ENCODE measurements around the gene ST6GALNAC3.

ST6GALNAC3 gene

DNA sequence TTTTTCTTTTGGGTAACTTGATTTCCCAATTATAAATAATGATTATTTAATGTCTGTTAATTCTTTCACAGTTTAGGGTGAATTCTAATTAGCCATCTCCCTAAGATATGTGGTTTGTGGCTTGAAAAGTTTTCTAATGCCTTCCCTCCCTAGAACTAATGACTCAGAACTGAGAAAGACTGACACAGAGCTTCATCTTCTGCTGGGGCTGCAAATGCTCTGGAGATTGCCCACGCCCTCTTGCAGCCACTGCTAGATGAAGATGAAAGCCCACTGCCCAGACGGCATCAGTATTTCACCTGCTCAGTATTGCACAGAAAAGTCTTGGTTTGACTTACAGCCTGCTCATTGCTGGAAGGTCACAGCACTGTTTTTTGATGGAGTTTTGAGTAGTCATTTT is 101.5 kb downstream of the ST6GALNAC3 start:
- Histone ChIP-seq H3K9me3 (ENCODE audit: control insufficient read depth, low read length) (no peaks in the 10 kb centered on the region), H3K27ac (ENCODE audit: insufficient read depth, low read depth, low read length, poor library complexity, severe bottlenecking) (no peak overlapping the region), H3K4me3 (ENCODE audit: insufficient read depth, low read depth, low read length) (no peak overlapping the region), H3K27me3 (ENCODE audit: control insufficient read depth, insufficient read depth, low read length, poor library complexity, severe bottlenecking) (no peaks in the 10 kb centered on the region), H3K4me1 (ENCODE audit: control insufficient read depth, insufficient read depth, low read length) (no peaks in the 10 kb centered on the region), H3K36me3 (ENCODE audit: control insufficient read depth, insufficient read depth, low read length) (no peaks in the 10 kb centered on the region)
- 85 to 91% methylated on average over 2 of the region's 2 CpGs for WGBS, 2 experiments

- Histone ChIP-seq H3K4me1 (ENCODE audit: control insufficient read depth, insufficient read depth, low read length) (no peaks in the 10 kb centered on the region), H3K4me3 (ENCODE audit: insufficient read depth, low read depth, low read length) (no peak overlapping the region), H3K27me3 (ENCODE audit: control insufficient read depth, insufficient read depth, low read length, poor library complexity, severe bottlenecking) (no peaks in the 10 kb centered on the region), H3K27ac (ENCODE audit: insufficient read depth, low read depth, low read length, poor library complexity, severe bottlenecking) (no peak overlapping the region), H3K36me3 (ENCODE audit: control insufficient read depth, insufficient read depth, low read length) (no peaks in the 10 kb centered on the region), H3K9me3 (ENCODE audit: control insufficient read depth, low read length) (no peaks in the 10 kb centered on the region)
- 92 to 95% methylated on average over 8 of the region's 8 CpGs for WGBS, 2 experiments
These were observed 103.1 kb downstream of the ST6GALNAC3 start for GRCh38 chr1:76177615-76178014.

- Histone ChIP-seq H3K4me3 (ENCODE audit: insufficient read depth, low read depth, low read length) (no peak overlapping the region), H3K36me3 (ENCODE audit: control insufficient read depth, insufficient read depth, low read length) (no peaks in the 10 kb centered on the region), H3K4me1 (ENCODE audit: control insufficient read depth, insufficient read depth, low read length) (no peaks in the 10 kb centered on the region), H3K27me3 (ENCODE audit: control insufficient read depth, insufficient read depth, low read length, poor library complexity, severe bottlenecking) (no peaks in the 10 kb centered on the region), H3K27ac (ENCODE audit: insufficient read depth, low read depth, low read length, poor library complexity, severe bottlenecking) (no peak overlapping the region), H3K9me3 (ENCODE audit: control insufficient read depth, low read length) (no peaks in the 10 kb centered on the region)
These were observed 104.7 kb downstream of the ST6GALNAC3 start for GRCh38 chr1:76179219-76179698.

DNA sequence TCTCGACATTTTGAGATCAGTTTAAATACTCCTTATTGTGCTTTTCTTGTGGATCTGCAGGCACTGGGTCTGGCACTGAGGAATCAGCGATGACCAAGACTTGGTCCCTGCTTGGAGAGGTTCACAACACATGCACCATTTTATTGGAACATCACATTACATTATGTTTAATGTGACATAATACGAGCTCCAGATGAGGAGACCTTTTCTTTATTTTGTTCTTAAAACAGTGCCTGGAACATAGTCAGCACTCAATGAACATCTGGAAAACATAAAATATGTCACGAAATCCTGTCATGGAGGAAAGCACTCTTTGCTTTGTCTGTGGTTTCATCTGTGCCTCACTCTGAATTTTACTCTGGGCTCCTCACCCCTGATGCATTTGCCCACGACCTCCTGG is 110.7 kb downstream of the ST6GALNAC3 start:
- no peaks in the 10 kb centered on the region for H3K9me3 ChIP-seq (ENCODE audit: control insufficient read depth, low read length)
- no peak overlapping the region for H3K4me3 ChIP-seq (ENCODE audit: insufficient read depth, low read depth, low read length)
- H3K4me1 ChIP-seq (ENCODE audit: control insufficient read depth, insufficient read depth, low read length) = no peaks in the 10 kb centered on the region
- no peaks in the 10 kb centered on the region for H3K36me3 ChIP-seq (ENCODE audit: control insufficient read depth, insufficient read depth, low read length)
- 88 to 92% methylated on average over 5 of the region's 5 CpGs for WGBS, 2 experiments
- no peaks in the 10 kb centered on the region for H3K27me3 ChIP-seq (ENCODE audit: control insufficient read depth, insufficient read depth, low read length, poor library complexity, severe bottlenecking)
- no peak overlapping the region for H3K27ac ChIP-seq (ENCODE audit: insufficient read depth, low read depth, low read length, poor library complexity, severe bottlenecking)

GRCh38 chr1:76186554-76187170 is 112.1 kb downstream of the ST6GALNAC3 start:
- Histone ChIP-seq H3K36me3 (ENCODE audit: control insufficient read depth, insufficient read depth, low read length) (no peaks in the 10 kb centered on the region), H3K4me3 (ENCODE audit: insufficient read depth, low read depth, low read length) (no peak overlapping the region), H3K9me3 (ENCODE audit: control insufficient read depth, low read length) (no peaks in the 10 kb centered on the region), H3K4me1 (ENCODE audit: control insufficient read depth, insufficient read depth, low read length) (no peaks in the 10 kb centered on the region), H3K27ac (ENCODE audit: insufficient read depth, low read depth, low read length, poor library complexity, severe bottlenecking) (no peak overlapping the region), H3K27me3 (ENCODE audit: control insufficient read depth, insufficient read depth, low read length, poor library complexity, severe bottlenecking) (no peaks in the 10 kb centered on the region)
- 87 to 88% methylated on average over 6 of the region's 6 CpGs for whole genome bisulfite sequencing, 2 experiments

- Histone ChIP-seq H3K9me3 (ENCODE audit: control insufficient read depth, low read length) (no peaks in the 10 kb centered on the region), H3K27ac (ENCODE audit: insufficient read depth, low read depth, low read length, poor library complexity, severe bottlenecking) (no peak overlapping the region), H3K4me1 (ENCODE audit: control insufficient read depth, insufficient read depth, low read length) (no peaks in the 10 kb centered on the region), H3K4me3 (ENCODE audit: insufficient read depth, low read depth, low read length) (no peak overlapping the region), H3K36me3 (ENCODE audit: control insufficient read depth, insufficient read depth, low read length) (no peaks in the 10 kb centered on the region), H3K27me3 (ENCODE audit: control insufficient read depth, insufficient read depth, low read length, poor library complexity, severe bottlenecking) (no peaks in the 10 kb centered on the region)
- 88 to 96% methylated on average over 3 of the region's 3 CpGs for WGBS, 2 experiments
These were observed 112.9 kb downstream of the ST6GALNAC3 start for GRCh38 chr1:76187436-76187835.

GRCh38 chr1:76189310-76189709 is 114.8 kb downstream of the ST6GALNAC3 start:
- H3K36me3 ChIP-seq (ENCODE audit: control insufficient read depth, insufficient read depth, low read length) = no peaks in the 10 kb centered on the region
- H3K4me1 ChIP-seq (ENCODE audit: control insufficient read depth, insufficient read depth, low read length) = no peaks in the 10 kb centered on the region
- H3K27me3 ChIP-seq (ENCODE audit: control insufficient read depth, insufficient read depth, low read length, poor library complexity, severe bottlenecking) = no peaks in the 10 kb centered on the region
- H3K27ac ChIP-seq (ENCODE audit: insufficient read depth, low read depth, low read length, poor library complexity, severe bottlenecking) = no peak overlapping the region
- 90 to 95% methylated on average over 2 of the region's 2 CpGs for WGBS, 2 experiments
- no peaks in the 10 kb centered on the region for H3K9me3 ChIP-seq (ENCODE audit: control insufficient read depth, low read length)
- no peak overlapping the region for H3K4me3 ChIP-seq (ENCODE audit: insufficient read depth, low read depth, low read length)

- H3K9me3 ChIP-seq (ENCODE audit: control insufficient read depth, low read length) = no peaks in the 10 kb centered on the region
- H3K36me3 ChIP-seq (ENCODE audit: control insufficient read depth, insufficient read depth, low read length) = no peaks in the 10 kb centered on the region
- no peaks in the 10 kb centered on the region for H3K4me1 ChIP-seq (ENCODE audit: control insufficient read depth, insufficient read depth, low read length)
- no peaks in the 10 kb centered on the region for H3K27me3 ChIP-seq (ENCODE audit: control insufficient read depth, insufficient read depth, low read length, poor library complexity, severe bottlenecking)
- 88 to 100% methylated on average over 2 to 4 of the region's 4 CpGs for WGBS, 2 experiments
- H3K4me3 ChIP-seq (ENCODE audit: insufficient read depth, low read depth, low read length) = no peak overlapping the region
- no peak overlapping the region for H3K27ac ChIP-seq (ENCODE audit: insufficient read depth, low read depth, low read length, poor library complexity, severe bottlenecking)
These were observed 116.3 kb downstream of the ST6GALNAC3 start for GRCh38 chr1:76190749-76191424.

DNA sequence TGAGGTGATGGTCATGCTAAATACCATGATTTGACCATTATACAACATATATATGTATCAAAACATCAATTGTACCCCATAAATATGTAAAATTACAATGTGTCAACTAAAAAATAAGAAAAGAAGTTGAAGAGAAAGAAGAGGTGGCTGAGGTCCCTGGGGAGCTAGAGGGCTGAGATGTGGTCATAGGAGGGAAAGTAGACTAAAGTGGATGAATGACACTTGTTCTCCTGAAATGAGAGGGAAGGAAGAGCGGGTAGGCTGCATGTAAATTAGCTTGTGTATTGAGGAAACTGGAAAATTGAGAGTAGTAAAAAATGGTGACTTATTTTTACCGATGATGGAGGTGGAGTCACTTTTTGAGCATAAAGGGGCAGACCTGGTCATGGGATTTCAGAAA is 117.0 kb downstream of the ST6GALNAC3 start:
- H3K9me3 ChIP-seq (ENCODE audit: control insufficient read depth, low read length) = no peaks in the 10 kb centered on the region
- 93 to 94% methylated on average over 2 of the region's 2 CpGs for WGBS, 2 experiments
- no peaks in the 10 kb centered on the region for H3K36me3 ChIP-seq (ENCODE audit: control insufficient read depth, insufficient read depth, low read length)
- no peak overlapping the region for H3K4me3 ChIP-seq (ENCODE audit: insufficient read depth, low read depth, low read length)
- H3K4me1 ChIP-seq (ENCODE audit: control insufficient read depth, insufficient read depth, low read length) = no peaks in the 10 kb centered on the region
- no peak overlapping the region for H3K27ac ChIP-seq (ENCODE audit: insufficient read depth, low read depth, low read length, poor library complexity, severe bottlenecking)
- no peaks in the 10 kb centered on the region for H3K27me3 ChIP-seq (ENCODE audit: control insufficient read depth, insufficient read depth, low read length, poor library complexity, severe bottlenecking)

- no peak overlapping the region for H3K27ac ChIP-seq (ENCODE audit: insufficient read depth, low read depth, low read length, poor library complexity, severe bottlenecking)
- no peaks in the 10 kb centered on the region for H3K9me3 ChIP-seq (ENCODE audit: control insufficient read depth, low read length)
- no peaks in the 10 kb centered on the region for H3K27me3 ChIP-seq (ENCODE audit: control insufficient read depth, insufficient read depth, low read length, poor library complexity, severe bottlenecking)
- no peak overlapping the region for H3K4me3 ChIP-seq (ENCODE audit: insufficient read depth, low read depth, low read length)
- H3K36me3 ChIP-seq (ENCODE audit: control insufficient read depth, insufficient read depth, low read length) = no peaks in the 10 kb centered on the region
- WGBS, 2 experiments = 95 to 99% methylated on average over 2 of the region's 2 CpGs
- H3K4me1 ChIP-seq (ENCODE audit: control insufficient read depth, insufficient read depth, low read length) = no peaks in the 10 kb centered on the region
These were observed 123.9 kb downstream of the ST6GALNAC3 start for GRCh38 chr1:76198452-76198851.

Measured in ectodermal cell (in vitro differentiated cells).